WTC11 (cell line): ENCODE measurements around the gene LTV1. TPM values are rescaled to one million over a fixed set of nuclear protein-coding genes. Genes with fewer than 3 reads are reported as not detected.

Experiments
- ATAC-seq: fragments of 200-7000 bp; cut with Tn5 transposase; 2 replicates; pipeline ENCODE4 v1.10.0; 2021; ENCODE audit warnings: mild to moderate bottlenecking, moderate library complexity
- CTCF ChIA-PET: fragments of 300-600 bp; sonication (Branson Sonifier 250); formaldehyde crosslinking; loops from one replicate; lab custom pipeline; 2021; ENCODE audit warnings: antibody characterized with exemption; lab: Charles Lee
- POLR2A ChIA-PET: fragments of 350-600 bp; sonication (Branson Sonifier 250); formaldehyde crosslinking; loops from one replicate; lab custom pipeline; 2021; ENCODE audit warnings: antibody characterized with exemption; lab: Charles Lee
- DNase-seq: peaks from one replicate; pipeline ENCODE4 v3.0.0; 2021; ENCODE audit warnings: low spot score
- H3K27ac Mint-ChIP-seq: 2 replicates; pipeline ENCODE4 v1.8.0; 2021; ENCODE audit warnings: mixed read lengths
- H3K27me3 Mint-ChIP-seq: 2 replicates; pipeline ENCODE4 v1.8.0; 2021; ENCODE audit warnings: low read depth, mild to moderate bottlenecking, moderate library complexity, mixed read lengths
- H3K36me3 Mint-ChIP-seq: 2 replicates; pipeline ENCODE4 v1.8.0; 2021; ENCODE audit warnings: mixed read lengths
- H3K4me1 Mint-ChIP-seq: 2 replicates; pipeline ENCODE4 v1.8.0; 2022; ENCODE audit warnings: mixed read lengths
- H3K4me3 Mint-ChIP-seq: 2 replicates; pipeline ENCODE4 v1.8.0; 2021; ENCODE audit warnings: mild to moderate bottlenecking, moderate library complexity, mixed read lengths
- H3K9me3 Mint-ChIP-seq: 2 replicates; pipeline ENCODE4 v1.8.0; 2021; ENCODE audit warnings: mixed read lengths
- JAZF1 ChIP-seq: fragments of 250-450 bp; sonication (Bioruptor Pico); IDR thresholded peaks from 2 replicates; pipeline ENCODE4 v1.9.0; 2021; ENCODE audit warnings: moderate library complexity, mild to moderate bottlenecking, inconsistent platforms
- NR3C1 ChIP-seq: sonication (generic); formaldehyde crosslinking; conservative IDR thresholded peaks from 2 replicates; pipeline ENCODE4 v1.8.1; 2023; ENCODE audit warnings: low read depth, mild to moderate bottlenecking, missing genetic modification reagents
- OVOL2 ChIP-seq: fragments of 250-450 bp; sonication (Bioruptor Pico); IDR thresholded peaks from 2 replicates; pipeline ENCODE4 v1.9.0; 2021; ENCODE audit warnings: mild to moderate bottlenecking, borderline replicate concordance
- PREB ChIP-seq: sonication (generic); formaldehyde crosslinking; IDR thresholded peaks from 2 replicates; pipeline ENCODE4 v1.8.1; 2022; ENCODE audit warnings: mild to moderate bottlenecking, missing genetic modification reagents, moderate library complexity, borderline replicate concordance
- RELA ChIP-seq: sonication (generic); formaldehyde crosslinking; IDR thresholded peaks from 2 replicates; pipeline ENCODE4 v1.8.1; 2022; ENCODE audit warnings: missing genetic modification reagents, mild to moderate bottlenecking, borderline replicate concordance
- TCF7 ChIP-seq: sonication (generic); formaldehyde crosslinking; IDR thresholded peaks from 2 replicates; pipeline ENCODE4 v1.8.0; 2022; ENCODE audit warnings: mild to moderate bottlenecking, low read depth, missing genetic modification reagents, moderate library complexity
- TEAD4 ChIP-seq: sonication (generic); formaldehyde crosslinking; IDR thresholded peaks from 2 replicates; pipeline ENCODE4 v1.8.0; 2022; ENCODE audit warnings: mild to moderate bottlenecking, missing genetic modification reagents
- USF1 ChIP-seq: sonication (generic); formaldehyde crosslinking; IDR thresholded peaks from 2 replicates; pipeline ENCODE4 v1.8.0; 2022; ENCODE audit warnings: mild to moderate bottlenecking, missing genetic modification reagents
- USF2 ChIP-seq: sonication (generic); formaldehyde crosslinking; IDR thresholded peaks from 2 replicates; pipeline ENCODE4 v1.8.1; 2023; ENCODE audit warnings: mild to moderate bottlenecking, missing genetic modification reagents, moderate library complexity
- ZNF425 ChIP-seq: fragments of 250-450 bp; sonication (Bioruptor Pico); conservative IDR thresholded peaks from 2 replicates; pipeline ENCODE4 v1.9.0; 2021; ENCODE audit warnings: mild to moderate bottlenecking
- ZNF532 ChIP-seq: fragments of 250-450 bp; sonication (Bioruptor Pico); IDR thresholded peaks from 2 replicates; pipeline ENCODE4 v1.9.0; 2021; ENCODE audit warnings: mild to moderate bottlenecking, borderline replicate concordance
- ZNF671 ChIP-seq: fragments of 250-450 bp; sonication (Bioruptor Pico); IDR thresholded peaks from 2 replicates; pipeline ENCODE4 v1.8.0; 2021; ENCODE audit warnings: mild to moderate bottlenecking
- total RNA-seq: library from RNA; stranded (reverse); gene quantifications from 3 replicates; pipeline ENCODE4 v1.2.3, GENCODE V29; 2021
- TF ChIP-seq, protein P1 (sequence below): sonication (generic); formaldehyde crosslinking; IDR thresholded peaks from 2 replicates; pipeline ENCODE4 v1.8.0; 2023; ENCODE audit warnings: missing genetic modification reagents
- TF ChIP-seq, protein P2 (sequence below): sonication (generic); formaldehyde crosslinking; IDR thresholded peaks from 2 replicates; pipeline ENCODE4 v1.8.1; 2022; ENCODE audit warnings: missing genetic modification reagents, borderline replicate concordance
- TF ChIP-seq, protein P3 (sequence below): sonication (generic); formaldehyde crosslinking; IDR thresholded peaks from 2 replicates; pipeline ENCODE4 v1.8.0; 2022; ENCODE audit warnings: mild to moderate bottlenecking, missing genetic modification reagents

LTV1 gene
- total RNA-seq, 1 experiment from 2014 or later: 37.7 TPM

GRCh38 chr6:143803769-143804568 is 39.2 kb upstream of the LTV1 start:
- no peak for DNase-seq
- peak; percentile 52 for ATAC-seq
- H3K27me3 Mint-ChIP-seq: no peaks in the 10 kb centered on the region
- ChIA-PET POLR2A (interaction anchor here (0.9 kb wide), 1 partner anchor 40 kb away, joined by 3 read pairs; no protein-coding TSS in a partner anchor), CTCF (interaction anchor here (1.3 kb wide), 1 partner anchor 229 kb away, joined by 6 read pairs; no protein-coding TSS in a partner anchor)
- peak overlapping the region; percentile 79 for H3K27ac Mint-ChIP-seq
- no peak overlapping the region for H3K4me3 Mint-ChIP-seq
- H3K4me1 Mint-ChIP-seq: peaks cover 22% of the 10 kb centered on the region
- peaks cover 20% of the 10 kb centered on the region for H3K9me3 Mint-ChIP-seq
- H3K36me3 Mint-ChIP-seq: peaks cover 58% of the 10 kb centered on the region
- TF ChIP-seq ZNF671 (no peak), OVOL2 (CRISPR knock-in tag) (no peak), ZNF532 (CRISPR knock-in tag) (peak; percentile 86; the same call in 1 of the 2 replicates), USF1 (CRISPR knock-in tag) (peak; percentile 87), NR3C1 (CRISPR knock-in tag) (no peak), TCF7 (no peak), ZNF425 (no peak), RELA (CRISPR knock-in tag) (no peak), USF2 (CRISPR knock-in tag) (peak; percentile 89), TEAD4 (CRISPR knock-in tag) (no peak)

- Mint-ChIP-seq H3K9me3 (peaks cover 12% of the 10 kb centered on the region), H3K27ac (peak overlapping the region; percentile 55), H3K4me1 (peaks cover 22% of the 10 kb centered on the region), H3K27me3 (no peaks in the 10 kb centered on the region), H3K4me3 (no peak overlapping the region), H3K36me3 (peaks cover 52% of the 10 kb centered on the region)
- DNase-seq (no peak), ATAC-seq (no peak)
- TF ChIP-seq, protein P1, sequence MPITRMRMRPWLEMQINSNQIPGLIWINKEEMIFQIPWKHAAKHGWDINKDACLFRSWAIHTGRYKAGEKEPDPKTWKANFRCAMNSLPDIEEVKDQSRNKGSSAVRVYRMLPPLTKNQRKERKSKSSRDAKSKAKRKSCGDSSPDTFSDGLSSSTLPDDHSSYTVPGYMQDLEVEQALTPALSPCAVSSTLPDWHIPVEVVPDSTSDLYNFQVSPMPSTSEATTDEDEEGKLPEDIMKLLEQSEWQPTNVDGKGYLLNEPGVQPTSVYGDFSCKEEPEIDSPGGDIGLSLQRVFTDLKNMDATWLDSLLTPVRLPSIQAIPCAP (CRISPR knock-in tag): no peak
- TF ChIP-seq JAZF1 (CRISPR knock-in tag): no peak
- TF ChIP-seq PREB (CRISPR knock-in tag): no peak
- TF ChIP-seq, protein P2, sequence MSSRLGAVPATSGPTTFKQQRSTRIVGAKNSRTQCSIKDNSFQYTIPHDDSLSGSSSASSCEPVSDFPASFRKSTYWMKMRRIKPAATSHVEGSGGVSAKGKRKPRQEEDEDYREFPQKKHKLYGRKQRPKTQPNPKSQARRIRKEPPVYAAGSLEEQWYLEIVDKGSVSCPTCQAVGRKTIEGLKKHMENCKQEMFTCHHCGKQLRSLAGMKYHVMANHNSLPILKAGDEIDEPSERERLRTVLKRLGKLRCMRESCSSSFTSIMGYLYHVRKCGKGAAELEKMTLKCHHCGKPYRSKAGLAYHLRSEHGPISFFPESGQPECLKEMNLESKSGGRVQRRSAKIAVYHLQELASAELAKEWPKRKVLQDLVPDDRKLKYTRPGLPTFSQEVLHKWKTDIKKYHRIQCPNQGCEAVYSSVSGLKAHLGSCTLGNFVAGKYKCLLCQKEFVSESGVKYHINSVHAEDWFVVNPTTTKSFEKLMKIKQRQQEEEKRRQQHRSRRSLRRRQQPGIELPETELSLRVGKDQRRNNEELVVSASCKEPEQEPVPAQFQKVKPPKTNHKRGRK (CRISPR knock-in tag): no peak
- TF ChIP-seq, protein P3, sequence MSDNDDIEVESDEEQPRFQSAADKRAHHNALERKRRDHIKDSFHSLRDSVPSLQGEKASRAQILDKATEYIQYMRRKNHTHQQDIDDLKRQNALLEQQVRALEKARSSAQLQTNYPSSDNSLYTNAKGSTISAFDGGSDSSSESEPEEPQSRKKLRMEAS (CRISPR knock-in tag): no peak
- ChIA-PET POLR2A (interaction anchor here (0.7 kb wide), 1 partner anchor 12 kb away, joined by 4 read pairs; no protein-coding TSS in a partner anchor), CTCF (no interaction called here)
Observed at GRCh38 chr6:143804835-143805239, 38.3 kb upstream of the LTV1 start.
